Measurements from ENCODE around the gene ANKRD1. TPM values are rescaled to one million over a fixed set of nuclear protein-coding genes. Genes with fewer than 3 reads are reported as not detected.
"Not testable (repeated sequence)": the region's sequence is repeated elsewhere in the genome, so short reads cannot be mapped to it uniquely, and the experiment has no call there.

ANKRD1 gene
- total RNA-seq, 1 donor from 2014 or later: 48.1 TPM

- H3K4me1 Mint-ChIP-seq (ENCODE audit: low read depth): peaks cover 5% of the 10 kb centered on the region
- H3K27ac Mint-ChIP-seq: no peak overlapping the region
- no peak for DNase-seq (ENCODE audit: low spot score, unreplicated experiment)
- H3K4me3 Mint-ChIP-seq (ENCODE audit: low read depth): no peak overlapping the region
- no peaks in the 10 kb centered on the region for H3K27me3 Mint-ChIP-seq
- H3K9me3 Mint-ChIP-seq (ENCODE audit: low read depth): no peaks in the 10 kb centered on the region
- H3K36me3 Mint-ChIP-seq (ENCODE audit: insufficient read depth): peaks cover 13% of the 10 kb centered on the region
- no peak for TF ChIP-seq CTCF (IDR thresholded peaks at IDR 0.05; ENCODE audit: unreplicated experiment)
Measured at GRCh38 chr10:90887555-90887954, 33.3 kb downstream of the ANKRD1 start.

- DNase-seq (ENCODE audit: low spot score, unreplicated experiment): no peak
- Mint-ChIP-seq H3K9me3 (ENCODE audit: low read depth) (no peaks in the 10 kb centered on the region), H3K4me1 (ENCODE audit: low read depth) (peaks cover 5% of the 10 kb centered on the region), H3K36me3 (ENCODE audit: insufficient read depth) (peaks cover 16% of the 10 kb centered on the region), H3K4me3 (ENCODE audit: low read depth) (no peak overlapping the region), H3K27ac (no peak overlapping the region), H3K27me3 (no peaks in the 10 kb centered on the region)
- no peak for TF ChIP-seq CTCF (IDR thresholded peaks at IDR 0.05; ENCODE audit: unreplicated experiment)
Measured at GRCh38 chr10:90885176-90885575, 35.7 kb downstream of the ANKRD1 start.

GRCh38 chr10:90884431-90884830 is 36.5 kb downstream of the ANKRD1 start:
- Mint-ChIP-seq H3K4me3 (ENCODE audit: low read depth) (no peak overlapping the region), H3K27ac (no peak overlapping the region), H3K9me3 (ENCODE audit: low read depth) (no peaks in the 10 kb centered on the region), H3K36me3 (ENCODE audit: insufficient read depth) (peaks cover 17% of the 10 kb centered on the region), H3K4me1 (ENCODE audit: low read depth) (peaks cover 5% of the 10 kb centered on the region), H3K27me3 (no peaks in the 10 kb centered on the region)
- DNase-seq (ENCODE audit: low spot score, unreplicated experiment): no peak
- TF ChIP-seq CTCF (IDR thresholded peaks at IDR 0.05; ENCODE audit: unreplicated experiment): no peak

DNA sequence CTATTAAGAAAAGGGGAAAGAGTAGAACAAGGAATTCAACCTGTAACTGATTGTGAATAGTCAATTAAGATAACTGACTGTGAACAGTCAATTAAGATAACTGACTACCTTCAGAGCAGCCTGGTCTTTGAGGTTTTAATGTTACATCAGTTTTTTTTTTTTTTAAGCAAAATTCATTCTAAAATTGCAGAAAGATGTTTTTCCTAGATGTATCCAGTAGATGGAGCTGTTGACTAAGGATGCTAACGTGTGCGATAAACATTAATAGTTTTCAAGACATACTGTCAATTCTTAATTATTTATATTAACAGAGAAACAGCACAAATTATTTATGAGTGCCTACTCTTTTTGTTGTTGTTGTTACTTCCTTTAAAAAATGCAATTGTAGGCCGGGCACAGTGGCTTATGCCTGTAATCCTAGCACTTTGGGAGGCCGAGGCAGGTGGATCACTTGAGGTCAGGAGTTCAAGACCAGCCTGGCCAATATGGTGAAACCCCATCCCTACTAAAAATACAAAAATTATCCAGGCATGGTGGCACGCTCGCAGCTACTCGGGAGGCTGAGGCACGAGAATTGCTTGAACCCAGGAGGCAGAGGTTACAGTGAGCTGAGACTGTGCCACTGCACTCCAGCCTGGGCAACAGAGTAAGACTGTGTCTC is 40.7 kb downstream of the ANKRD1 start:
- not testable (repeated sequence) for H3K36me3 Mint-ChIP-seq (ENCODE audit: insufficient read depth); H3K27me3 Mint-ChIP-seq; DNase-seq (ENCODE audit: low spot score, unreplicated experiment); H3K4me3 Mint-ChIP-seq (ENCODE audit: low read depth); H3K27ac Mint-ChIP-seq; H3K4me1 Mint-ChIP-seq (ENCODE audit: low read depth); H3K9me3 Mint-ChIP-seq (ENCODE audit: low read depth)
- peak; percentile 76 for TF ChIP-seq CTCF (IDR thresholded peaks at IDR 0.05; ENCODE audit: unreplicated experiment)

DNA sequence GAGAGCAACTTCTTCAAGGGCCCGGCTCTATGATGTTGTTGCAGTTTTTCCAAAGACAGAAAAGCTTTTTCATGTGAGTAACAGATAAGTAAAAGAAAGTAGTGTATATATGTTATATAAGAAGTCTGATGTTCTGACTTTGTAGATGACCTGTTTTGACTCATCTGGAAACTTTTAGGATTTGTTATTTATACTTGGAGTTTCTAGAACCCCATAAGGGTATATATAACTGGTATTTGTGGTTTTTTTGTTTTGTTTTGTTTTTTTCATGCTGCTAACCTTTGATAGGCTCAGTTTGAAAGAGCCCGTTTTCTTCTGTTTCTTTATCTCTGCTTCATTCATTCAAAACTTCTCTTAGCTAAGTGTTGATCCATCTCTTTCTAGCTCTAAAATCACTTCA is 41.8 kb downstream of the ANKRD1 start:
- H3K4me1 Mint-ChIP-seq (ENCODE audit: low read depth): peaks cover 5% of the 10 kb centered on the region
- no peaks in the 10 kb centered on the region for H3K9me3 Mint-ChIP-seq (ENCODE audit: low read depth)
- no peak overlapping the region for H3K27ac Mint-ChIP-seq
- H3K36me3 Mint-ChIP-seq (ENCODE audit: insufficient read depth): peaks cover 10% of the 10 kb centered on the region
- H3K4me3 Mint-ChIP-seq (ENCODE audit: low read depth): no peak overlapping the region
- TF ChIP-seq CTCF (IDR thresholded peaks at IDR 0.05; ENCODE audit: unreplicated experiment): no peak
- no peak for DNase-seq (ENCODE audit: low spot score, unreplicated experiment)
- no peaks in the 10 kb centered on the region for H3K27me3 Mint-ChIP-seq
